Dedifferentiated amniotic fluid mesenchymal stem cell (primary cell): Measurements from ENCODE around the gene MAPK12.

Source experiments
- DNase-seq: peaks from one replicate; pipeline ENCODE4 v3.0.0-alpha.2; 2016; ENCODE audit errors: extremely low spot score

The MAPK12 gene

GRCh38 chr22:50232481-50233151 lies 28.9 kb downstream of the MAPK12 start:
- DNase-seq = no peak

GRCh38 chr22:50229370-50229769 lies 32.1 kb downstream of the MAPK12 start:
- no peak for DNase-seq

- no peak for DNase-seq
These were observed 33.1 kb downstream of the MAPK12 start for GRCh38 chr22:50228366-50228765.

GRCh38 chr22:50227579-50228215 lies 33.8 kb downstream of the MAPK12 start:
- no peak for DNase-seq

- DNase-seq = no peak
These were observed 34.7 kb downstream of the MAPK12 start for GRCh38 chr22:50226875-50227165.

- no peak for DNase-seq
These were observed 35.2 kb downstream of the MAPK12 start for GRCh38 chr22:50226063-50226874.

- no peak for DNase-seq
These were observed 36.1 kb downstream of the MAPK12 start for GRCh38 chr22:50225200-50225969.

- no peak for DNase-seq
These were observed 37.4 kb downstream of the MAPK12 start for GRCh38 chr22:50224071-50224470.

- DNase-seq = no peak
These were observed 39.0 kb downstream of the MAPK12 start for GRCh38 chr22:50222508-50222907.

- no peak for DNase-seq
These were observed 39.8 kb downstream of the MAPK12 start for GRCh38 chr22:50221410-50222300.

GRCh38 chr22:50220603-50221409 lies 40.7 kb downstream of the MAPK12 start:
- DNase-seq = no peak

- DNase-seq = no peak
These were observed 41.5 kb downstream of the MAPK12 start for GRCh38 chr22:50219800-50220602.

GRCh38 chr22:50218996-50219727 lies 42.3 kb downstream of the MAPK12 start:
- DNase-seq = no peak

- no peak for DNase-seq
These were observed 43.1 kb downstream of the MAPK12 start for GRCh38 chr22:50218153-50218995.

- no peak for DNase-seq
These were observed 43.8 kb downstream of the MAPK12 start for GRCh38 chr22:50217543-50218152.

GRCh38 chr22:50216684-50217520 lies 44.6 kb downstream of the MAPK12 start:
- DNase-seq = no peak
